A673 (cell line): ENCODE results near the gene CYBC1. TPM values are rescaled to one million over a fixed set of nuclear protein-coding genes. Genes with fewer than 3 reads are reported as not detected.

Experiments used
- BruUV-seq: library from RNA; stranded (reverse); fragments of 400-500 nt; replicated peaks from 2 replicates; lab custom pipeline; 2021; lab: Mats Ljungman, UMichigan
- CTCF ChIA-PET: fragments of 300-600 bp; sonication (Branson Sonifier 250); formaldehyde crosslinking; loops from one replicate; lab custom pipeline; 2022; ENCODE audit warnings: antibody characterized with exemption; lab: Charles Lee
- POLR2A ChIA-PET: fragments of 300-600 bp; sonication (Branson Sonifier 250); formaldehyde crosslinking; loops from one replicate; lab custom pipeline; 2022; ENCODE audit warnings: antibody characterized with exemption; ENCODE audit not compliant: low non-redundant PET; lab: Charles Lee
- DNase-seq: peaks from one replicate; pipeline ENCODE4 v3.0.0-alpha.2; 2015; ENCODE audit warnings: low spot score
- H3K27ac ChIP-seq: fragments of 200-600 bp; sonication (generic); 2 replicates; pipeline ENCODE4 v1.5.1; 2016; ENCODE audit warnings: mixed run types, low read depth, mild to moderate bottlenecking, mixed read lengths, antibody characterized with exemption, low read length; ENCODE audit not compliant: poor library complexity, severe bottlenecking
- H3K27me3 ChIP-seq: fragments of 200-600 bp; sonication (generic); replicated peaks from 2 replicates; pipeline ENCODE4 v1.6.1; 2017; ENCODE audit warnings: mixed run types, low read depth, mild to moderate bottlenecking, mixed read lengths, antibody characterized with exemption, low read length; ENCODE audit not compliant: insufficient read depth, poor library complexity
- H3K36me3 ChIP-seq: fragments of 200-600 bp; sonication (generic); 2 replicates; pipeline ENCODE4 v1.6.1; 2016; ENCODE audit warnings: mixed run types, mild to moderate bottlenecking, mixed read lengths, antibody characterized with exemption, low read length; ENCODE audit not compliant: insufficient read depth, poor library complexity, severe bottlenecking
- H3K4me1 ChIP-seq: fragments of 200-600 bp; sonication (generic); 2 replicates; pipeline ENCODE4 v1.6.1; 2017; ENCODE audit warnings: mixed run types, mild to moderate bottlenecking, mixed read lengths, antibody characterized with exemption, low read length; ENCODE audit not compliant: insufficient read depth, poor library complexity, severe bottlenecking
- H3K4me3 ChIP-seq: fragments of 200-600 bp; sonication (generic); 2 replicates; pipeline ENCODE4 v1.5.1; 2016; ENCODE audit warnings: low read depth, mixed run types, mild to moderate bottlenecking, mixed read lengths, low read length; ENCODE audit not compliant: poor library complexity, severe bottlenecking
- H3K9me3 ChIP-seq: fragments of 200-600 bp; sonication (generic); 2 replicates; pipeline ENCODE4 v1.6.1; 2016; ENCODE audit warnings: mixed run types, low read depth, mild to moderate bottlenecking, mixed read lengths, antibody characterized with exemption, low read length; ENCODE audit not compliant: poor library complexity, severe bottlenecking
- EZH2 ChIP-seq: fragments of 200-600 bp; sonication (generic); IDR thresholded peaks from 2 replicates; pipeline ENCODE4 v1.6.1; 2017; ENCODE audit warnings: borderline replicate concordance, low read depth, mild to moderate bottlenecking, mixed read lengths, antibody characterized with exemption, low read length; ENCODE audit not compliant: poor library complexity, severe bottlenecking
- intact Hi-C: fragments of 100-400 bp; cut with micrococcal nuclease; formaldehyde crosslinking; loops from one replicate; pipeline ENCODE4 v1.10.0; 2022; ENCODE audit not compliant: unreplicated experiment
- total RNA-seq: library from RNA; stranded (reverse); gene quantifications from 2 replicates; pipeline ENCODE4 v1.2.3, GENCODE V29; 2021
- TF ChIP-seq, protein P1 (sequence below): fragments of 300-800, 200-600 bp; sonication (generic); conservative IDR thresholded peaks from 2 replicates; pipeline ENCODE4 v1.5.1; 2017; ENCODE audit warnings: low read depth, mild to moderate bottlenecking, antibody characterized with exemption, low read length, moderate library complexity, mixed read lengths

The CYBC1 gene
- total RNA-seq, 1 experiment from 2014 or later, result 72.8 TPM

DNA sequence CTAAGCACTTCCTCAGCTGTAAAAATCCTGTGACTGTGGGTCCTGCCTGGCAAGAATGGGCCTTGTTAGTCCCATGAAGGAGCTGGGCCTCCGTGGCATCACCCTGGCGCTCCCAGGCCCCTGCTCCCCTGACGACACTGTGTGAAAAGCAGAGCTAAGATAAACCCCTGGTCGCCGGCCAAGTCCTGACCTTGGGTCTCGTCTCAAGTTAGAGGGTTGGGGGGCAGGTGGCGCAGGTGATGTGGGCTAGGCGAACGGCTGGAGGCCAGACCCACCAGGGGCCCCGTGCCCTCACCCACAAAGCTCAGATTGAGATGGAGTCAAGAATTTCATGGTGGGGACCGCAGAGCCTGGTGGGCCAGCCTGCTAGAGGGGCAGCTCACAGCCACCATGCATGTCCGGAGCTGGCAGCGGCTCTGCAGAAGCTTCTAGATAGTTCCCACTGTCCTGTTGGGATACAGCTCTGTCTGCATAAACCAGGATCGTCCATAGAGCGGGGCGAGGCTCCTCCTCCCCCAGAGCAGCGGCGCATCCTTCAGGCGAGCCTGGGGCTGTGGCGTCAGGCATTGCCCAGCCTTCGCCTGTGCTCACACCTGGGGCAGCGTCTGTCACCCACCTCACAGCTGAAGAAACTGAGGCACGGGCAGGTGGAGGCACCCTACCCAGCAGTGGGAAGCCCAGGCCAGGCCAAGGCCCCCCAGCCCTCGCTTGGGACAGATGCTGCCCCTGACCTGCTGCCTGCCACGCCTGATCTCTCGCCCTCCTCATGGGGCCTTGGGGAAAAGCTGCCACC, 12.0 kb downstream of the CYBC1 start:
- Histone ChIP-seq H3K9me3 (no peaks in the 10 kb centered on the region), H3K4me1 (peaks cover 10% of the 10 kb centered on the region), H3K27ac (no peak overlapping the region), H3K36me3 (peaks cover 3% of the 10 kb centered on the region), H3K27me3 (no peaks in the 10 kb centered on the region), H3K4me3 (no peak overlapping the region)
- ChIA-PET POLR2A (no interaction called here), CTCF (no interaction called here)
- DNase-seq, result no peak
- no peak for TF ChIP-seq EZH2
- TF ChIP-seq, protein P1, sequence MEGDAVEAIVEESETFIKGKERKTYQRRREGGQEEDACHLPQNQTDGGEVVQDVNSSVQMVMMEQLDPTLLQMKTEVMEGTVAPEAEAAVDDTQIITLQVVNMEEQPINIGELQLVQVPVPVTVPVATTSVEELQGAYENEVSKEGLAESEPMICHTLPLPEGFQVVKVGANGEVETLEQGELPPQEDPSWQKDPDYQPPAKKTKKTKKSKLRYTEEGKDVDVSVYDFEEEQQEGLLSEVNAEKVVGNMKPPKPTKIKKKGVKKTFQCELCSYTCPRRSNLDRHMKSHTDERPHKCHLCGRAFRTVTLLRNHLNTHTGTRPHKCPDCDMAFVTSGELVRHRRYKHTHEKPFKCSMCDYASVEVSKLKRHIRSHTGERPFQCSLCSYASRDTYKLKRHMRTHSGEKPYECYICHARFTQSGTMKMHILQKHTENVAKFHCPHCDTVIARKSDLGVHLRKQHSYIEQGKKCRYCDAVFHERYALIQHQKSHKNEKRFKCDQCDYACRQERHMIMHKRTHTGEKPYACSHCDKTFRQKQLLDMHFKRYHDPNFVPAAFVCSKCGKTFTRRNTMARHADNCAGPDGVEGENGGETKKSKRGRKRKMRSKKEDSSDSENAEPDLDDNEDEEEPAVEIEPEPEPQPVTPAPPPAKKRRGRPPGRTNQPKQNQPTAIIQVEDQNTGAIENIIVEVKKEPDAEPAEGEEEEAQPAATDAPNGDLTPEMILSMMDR, result no peak
- intact Hi-C loops, result no loop called here
- no TSS peak for BruUV-seq

DNA sequence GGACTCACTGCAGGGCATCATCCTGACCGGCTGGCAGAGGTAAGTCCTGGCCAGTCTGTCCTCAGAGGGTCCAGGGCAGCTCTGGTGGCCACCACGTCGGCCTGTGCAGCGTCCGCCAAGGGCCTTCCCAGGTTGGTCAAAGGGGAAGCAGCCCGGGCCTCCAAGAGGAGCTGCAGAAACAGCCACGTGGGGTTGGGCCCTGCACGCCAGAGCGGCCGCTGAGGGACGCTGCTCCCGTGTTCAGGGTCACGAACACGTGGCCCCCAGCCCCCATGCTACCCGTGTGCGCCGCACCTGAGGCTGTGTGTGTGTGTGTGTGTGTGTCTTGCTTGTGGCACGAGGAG, 13.3 kb downstream of the CYBC1 start:
- no TSS peak for BruUV-seq
- TF ChIP-seq, protein P1, result no peak
- no peak for TF ChIP-seq EZH2
- Histone ChIP-seq H3K4me1 (peaks cover 10% of the 10 kb centered on the region), H3K36me3 (no peaks in the 10 kb centered on the region), H3K9me3 (no peaks in the 10 kb centered on the region), H3K27ac (no peak overlapping the region), H3K27me3 (no peaks in the 10 kb centered on the region), H3K4me3 (no peak overlapping the region)
- ChIA-PET CTCF (interaction anchor here (0.6 kb wide), 1 partner anchor 20 kb away, joined by 3 read pairs; no protein-coding TSS in a partner anchor), POLR2A (no interaction called here)
- intact Hi-C loops, result no loop called here
- DNase-seq, result no peak

DNA sequence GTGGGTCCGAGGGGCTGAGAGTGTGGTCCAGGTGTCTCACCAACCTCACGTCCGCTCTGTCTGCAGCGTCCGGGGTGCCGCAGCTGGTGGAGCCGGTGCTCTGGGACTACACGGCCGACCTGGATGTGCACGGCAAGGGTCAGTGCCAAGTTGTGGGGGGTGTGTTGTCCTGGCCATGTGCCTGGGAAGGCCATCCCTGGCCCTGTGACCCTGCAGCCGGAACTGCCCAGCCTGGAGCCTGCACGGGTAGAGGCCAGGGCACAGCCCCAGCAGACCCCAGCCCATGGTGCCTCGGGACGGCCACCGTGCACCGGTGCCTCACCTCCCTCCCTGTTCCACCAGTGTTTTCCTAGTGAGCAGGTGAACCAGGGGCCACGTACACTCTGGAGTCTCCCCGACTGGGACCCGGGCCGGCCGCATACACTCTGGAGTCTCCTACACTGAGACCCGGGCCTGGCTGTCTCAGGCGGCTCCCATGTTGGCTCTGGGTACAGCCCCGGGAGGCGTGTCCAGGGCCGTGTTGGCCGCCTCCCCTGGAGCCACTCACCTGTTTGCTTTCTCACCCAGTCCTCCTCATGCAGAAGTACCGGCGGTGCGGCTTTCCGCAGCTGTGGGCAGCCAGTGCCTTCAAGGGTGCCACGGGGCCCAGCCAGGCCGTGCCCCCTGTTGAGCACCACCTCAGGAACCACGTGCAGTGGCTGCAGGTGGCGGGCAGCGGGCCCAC, 13.8 kb downstream of the CYBC1 start:
- Histone ChIP-seq H3K27ac (no peak overlapping the region), H3K4me3 (no peak overlapping the region), H3K27me3 (no peaks in the 10 kb centered on the region), H3K36me3 (no peaks in the 10 kb centered on the region), H3K9me3 (no peaks in the 10 kb centered on the region), H3K4me1 (peaks cover 10% of the 10 kb centered on the region)
- no peak for DNase-seq
- intact Hi-C loops, result no loop called here
- POLR2A ChIA-PET, result no interaction called here
- CTCF ChIA-PET, result interaction anchor here (0.7 kb wide), 1 partner anchor 231 kb away, joined by 3 read pairs; no protein-coding TSS in a partner anchor
- BruUV-seq, result no TSS peak
- TF ChIP-seq EZH2, result no peak
- TF ChIP-seq, protein P1, result no peak
